Left renal cortex interstitium (tissue), 4 donors: Measurements from ENCODE around the gene ARFIP1. TPM values are rescaled to one million over a fixed set of nuclear protein-coding genes. Genes with fewer than 3 reads are reported as not detected.
A peak's percentile ranks its signal among the peaks of the same experiment; 100 is the strongest.
"Not testable (repeated sequence)": the region's sequence is repeated elsewhere in the genome, so short reads cannot be mapped to it uniquely, and the experiment has no call there.

Source experiments
- DNase-seq, 4 donors: peaks; one replicate each; pipeline ENCODE4 v3.0.0-alpha.2; 2013; ENCODE audit warnings: low read depth in 4 of 4, low spot score in 2 of 4, missing footprints in 1 of 4
- polyA plus RNA-seq, 4 donors: library from polyadenylated mRNA; unstranded; fragments of 120-200 nt; gene quantifications; one replicate each; pipeline ENCODE4 v1.2.1, GENCODE V29; 2013; ENCODE audit not compliant: insufficient read length in 4 of 4

ARFIP1 gene, protein sequence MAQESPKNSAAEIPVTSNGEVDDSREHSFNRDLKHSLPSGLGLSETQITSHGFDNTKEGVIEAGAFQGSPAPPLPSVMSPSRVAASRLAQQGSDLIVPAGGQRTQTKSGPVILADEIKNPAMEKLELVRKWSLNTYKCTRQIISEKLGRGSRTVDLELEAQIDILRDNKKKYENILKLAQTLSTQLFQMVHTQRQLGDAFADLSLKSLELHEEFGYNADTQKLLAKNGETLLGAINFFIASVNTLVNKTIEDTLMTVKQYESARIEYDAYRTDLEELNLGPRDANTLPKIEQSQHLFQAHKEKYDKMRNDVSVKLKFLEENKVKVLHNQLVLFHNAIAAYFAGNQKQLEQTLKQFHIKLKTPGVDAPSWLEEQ
- 10 to 100 TPM; 40.4 to 46.7 (median 44.8) TPM for polyA plus RNA-seq

DNA sequence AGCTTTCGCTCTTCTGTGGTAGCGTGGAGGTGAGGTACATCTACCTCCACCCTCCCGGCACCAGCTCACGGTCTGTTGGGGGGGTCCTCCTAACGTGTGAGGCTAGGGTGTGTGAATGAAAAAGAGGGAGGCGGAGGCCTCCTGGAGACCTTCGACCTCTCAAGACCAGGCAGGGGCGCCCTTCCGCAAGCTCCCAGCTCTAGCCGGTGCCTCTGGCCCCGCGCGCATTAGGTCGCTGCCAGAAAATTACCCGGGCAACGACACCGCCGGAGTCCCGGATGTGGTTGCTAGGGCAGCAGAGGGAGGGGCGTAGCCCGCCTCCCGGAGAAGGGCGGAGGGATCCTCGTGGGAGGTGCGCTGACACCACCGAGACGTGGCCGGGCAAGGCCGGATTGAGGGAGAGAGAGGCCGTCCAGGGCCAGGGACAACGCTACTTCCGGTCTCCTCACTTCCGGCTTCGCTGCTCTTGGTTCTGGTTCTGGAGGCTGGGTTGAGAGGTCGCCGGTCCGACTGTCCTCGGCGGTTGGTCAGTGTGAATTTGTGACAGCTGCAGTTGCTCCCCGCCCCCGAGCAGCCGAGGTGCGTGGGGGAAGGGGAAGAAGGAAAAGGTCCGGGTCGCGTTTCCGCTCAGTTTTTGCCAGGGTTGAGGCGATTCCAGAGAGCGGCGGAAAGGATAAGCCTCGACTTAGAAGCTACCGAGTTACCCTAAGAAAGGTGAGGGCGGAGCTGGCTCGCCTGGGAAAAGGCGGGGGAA, at the start of gene ARFIP1, which contains the start of gene TIGD4:
ARFIP1 (plus strand) TSS at position 442 of the 754 bp plus-strand sequence. CDS start 49,680 bp downstream, outside the sequence.
TIGD4 (minus strand) TSS at position 218 of the 754 bp plus-strand sequence. CDS start 8,726 bp downstream, outside the sequence.
- peak; percentile 91 to 95 (median 92) for DNase-seq

- no peak for DNase-seq
Measured at GRCh38 chr4:152731997-152732396, 47.8 kb upstream of the ARFIP1 start.

DNA sequence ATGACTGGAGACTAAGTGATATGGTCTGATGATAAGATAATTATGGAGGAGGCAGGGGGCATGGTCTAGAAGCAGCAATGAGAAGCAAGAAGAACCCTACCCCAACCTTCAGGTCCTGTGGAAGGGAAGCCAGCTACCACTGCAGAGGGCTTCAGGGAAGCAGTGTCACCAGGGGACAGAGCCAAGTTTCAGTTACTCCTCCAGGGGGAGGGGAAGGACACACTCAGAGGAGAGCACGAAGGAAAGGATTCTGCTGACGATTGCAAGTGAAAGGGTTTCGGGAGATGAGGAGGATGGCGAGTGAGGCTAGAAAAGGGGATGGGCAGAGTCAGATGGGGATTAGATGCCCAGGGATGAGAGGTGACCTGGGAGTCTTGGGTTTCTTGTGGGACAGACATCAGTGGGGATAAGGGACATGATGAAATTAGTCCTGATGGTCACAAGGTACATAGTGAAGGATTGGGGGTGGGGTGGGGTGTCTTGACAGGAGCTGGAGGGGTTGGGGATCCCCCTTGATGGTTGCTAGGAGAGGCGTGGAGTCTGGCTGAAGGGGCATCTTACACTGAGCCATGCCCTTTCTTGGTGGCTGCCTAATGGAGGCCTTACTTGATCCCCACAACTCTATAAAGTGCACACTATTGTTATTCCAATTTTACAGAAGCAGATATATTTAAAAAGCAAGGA, 45.6 kb upstream of the ARFIP1 start:
- DNase-seq = no peak

- no peak for DNase-seq
Measured at GRCh38 chr4:152734699-152735050, 45.1 kb upstream of the ARFIP1 start.

DNA sequence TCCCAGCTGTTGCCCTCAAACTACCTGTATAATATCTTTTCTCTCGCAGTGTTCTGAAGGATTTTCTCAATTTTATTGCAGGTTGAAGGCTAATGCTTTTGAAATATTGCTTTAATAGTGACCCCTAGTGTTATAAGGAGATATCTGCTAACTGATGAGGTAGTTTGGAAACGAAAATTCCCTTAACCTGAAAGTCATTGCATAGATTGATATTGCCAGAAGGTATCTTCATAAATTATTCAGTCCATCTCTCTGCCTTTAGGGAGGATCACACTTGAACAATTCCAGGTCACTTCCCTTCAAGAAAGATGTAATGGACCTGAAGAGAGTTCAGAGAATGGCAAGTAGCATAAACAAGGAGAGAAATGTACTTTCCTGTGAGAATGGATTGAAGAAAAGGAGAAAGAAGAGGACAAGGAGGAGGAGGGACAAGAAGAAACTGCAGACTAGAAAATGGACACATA, 44.3 kb upstream of the ARFIP1 start:
- DNase-seq = no peak

DNA sequence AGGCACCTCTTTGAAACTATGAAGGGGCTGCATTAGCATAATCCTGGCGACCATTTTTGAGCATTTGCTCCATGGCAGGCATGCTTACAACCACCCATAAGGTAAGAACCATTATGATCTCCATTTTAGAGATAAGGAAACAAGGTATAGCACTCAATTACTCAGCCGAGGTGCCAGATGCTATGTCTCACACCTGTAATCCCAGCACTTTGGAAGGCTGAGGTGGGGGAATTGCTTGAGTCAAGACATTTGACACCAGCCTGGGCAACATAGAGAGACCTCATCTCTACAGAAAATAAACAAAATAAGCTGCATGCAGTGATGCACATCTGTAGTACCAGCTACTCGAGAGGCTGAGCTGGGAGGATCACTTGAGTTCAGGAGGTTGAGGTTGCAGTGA, 43.8 kb upstream of the ARFIP1 start:
- no peak for DNase-seq

DNA sequence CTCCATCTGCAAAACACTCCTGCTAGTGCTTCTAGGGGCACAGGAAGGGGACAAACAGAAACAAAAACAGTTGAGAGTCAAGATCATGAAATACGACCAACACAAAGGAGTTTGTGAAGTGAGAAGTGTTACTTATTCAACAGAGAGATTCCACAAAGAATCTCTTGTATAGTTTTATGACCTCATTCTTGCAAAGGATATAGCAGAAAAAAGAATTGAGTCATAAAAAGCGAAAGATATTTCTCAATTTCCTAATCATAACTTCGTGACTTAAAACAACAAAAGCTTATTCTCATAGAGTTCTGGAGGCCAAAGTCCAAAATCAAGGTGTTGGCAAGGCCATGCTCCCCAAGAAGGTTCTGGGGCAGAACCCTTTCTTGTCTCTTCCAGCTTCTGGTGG, 40.9 kb upstream of the ARFIP1 start:
- DNase-seq = no peak

DNA sequence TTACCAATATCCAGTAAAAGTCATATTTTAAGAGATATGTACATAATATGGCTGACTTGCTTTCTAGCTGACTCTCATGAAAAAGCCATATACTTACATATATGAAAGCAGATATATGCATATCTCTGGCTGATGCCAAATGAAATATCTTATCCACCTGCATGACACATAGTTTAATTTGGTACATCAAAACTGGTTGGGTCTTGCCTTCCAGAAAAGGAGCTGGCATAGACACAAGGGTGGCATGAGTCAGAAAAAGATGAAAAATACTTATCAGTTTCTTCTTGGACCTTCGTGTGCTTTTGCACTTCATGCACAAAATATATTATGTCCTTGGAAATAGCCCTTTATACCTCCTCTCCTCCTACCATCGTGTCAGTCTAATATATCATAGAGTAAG, 32.3 kb upstream of the ARFIP1 start:
- DNase-seq = no peak

- no peak for DNase-seq
Measured at GRCh38 chr4:152748619-152749018, 31.1 kb upstream of the ARFIP1 start.

DNA sequence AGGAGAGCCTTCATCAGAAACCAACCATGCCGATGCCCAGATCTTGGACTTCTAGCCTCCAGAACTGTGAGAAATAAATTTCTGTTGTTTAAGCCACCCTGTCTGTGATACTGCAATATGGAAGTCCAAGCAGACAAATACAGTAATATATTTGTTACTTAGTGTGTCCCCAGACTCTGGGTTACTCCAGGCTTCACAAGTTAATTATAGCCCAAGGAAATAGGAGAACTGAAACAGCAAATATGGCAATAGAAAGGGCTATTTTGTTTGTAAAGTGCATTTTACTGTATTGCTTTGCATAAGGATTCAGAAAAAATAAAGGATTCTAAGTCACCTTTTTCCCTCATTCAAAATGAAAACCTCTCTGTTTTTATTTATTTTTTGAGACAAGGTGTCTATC, 16.0 kb upstream of the ARFIP1 start:
- DNase-seq = no peak

GRCh38 chr4:152765069-152765737, 14.6 kb upstream of the ARFIP1 start:
- not testable (repeated sequence) for DNase-seq

DNA sequence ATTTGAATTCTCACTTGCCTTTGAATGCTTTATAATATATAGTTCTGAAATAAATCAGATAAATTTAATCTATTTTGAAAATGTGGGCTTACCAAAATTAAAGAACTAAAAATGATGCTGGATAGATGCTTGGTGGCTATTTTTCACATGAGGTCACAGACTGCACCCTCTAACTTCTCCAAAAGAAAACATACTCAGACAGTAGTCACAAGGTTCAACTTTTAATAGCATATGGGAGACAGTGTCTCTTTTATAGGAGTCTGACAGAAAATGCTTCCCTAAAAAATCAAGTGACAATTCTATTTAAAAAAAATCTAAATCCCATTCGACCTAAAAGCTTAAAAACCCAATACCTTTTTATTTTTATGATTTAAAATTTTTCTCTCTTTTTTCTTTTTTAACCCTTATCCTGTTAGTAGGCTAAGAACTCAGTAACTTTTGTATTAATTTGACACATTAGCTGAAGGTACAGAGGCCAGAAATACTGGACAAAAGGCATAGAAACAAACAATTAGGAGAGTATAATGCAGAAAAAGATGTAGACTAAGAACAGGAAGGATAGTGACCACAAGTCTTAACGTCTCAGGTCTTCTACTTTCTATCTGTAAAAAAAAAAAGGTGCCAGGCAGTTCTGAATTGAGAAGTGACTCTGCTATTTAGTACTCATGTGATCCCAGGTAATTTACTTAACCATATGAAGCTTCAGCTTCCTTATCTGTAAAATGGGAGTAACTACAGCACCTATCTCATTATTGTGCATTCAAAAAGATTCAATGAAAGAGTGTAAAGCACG, 7.8 kb upstream of the ARFIP1 start:
- DNase-seq = no peak

DNA sequence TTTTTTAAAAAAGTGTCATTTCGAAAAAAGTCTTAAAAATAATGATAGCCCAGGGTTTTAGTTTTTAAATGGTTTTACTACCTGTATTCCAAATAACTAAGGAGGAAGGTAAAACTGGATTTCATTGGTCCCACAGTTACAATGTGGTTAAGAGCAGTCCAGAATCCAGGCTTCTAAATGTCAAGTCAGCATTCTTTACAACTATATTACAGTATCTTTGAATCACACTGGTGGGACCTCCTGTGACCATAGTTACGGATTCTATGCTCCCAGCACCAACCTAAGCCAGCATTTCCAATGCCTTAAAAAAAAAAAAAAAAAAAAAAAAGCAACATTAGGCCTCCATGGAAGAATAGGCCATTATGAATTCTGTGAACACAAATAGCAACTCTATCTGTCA, 6.4 kb upstream of the ARFIP1 start:
- DNase-seq = no peak

DNA sequence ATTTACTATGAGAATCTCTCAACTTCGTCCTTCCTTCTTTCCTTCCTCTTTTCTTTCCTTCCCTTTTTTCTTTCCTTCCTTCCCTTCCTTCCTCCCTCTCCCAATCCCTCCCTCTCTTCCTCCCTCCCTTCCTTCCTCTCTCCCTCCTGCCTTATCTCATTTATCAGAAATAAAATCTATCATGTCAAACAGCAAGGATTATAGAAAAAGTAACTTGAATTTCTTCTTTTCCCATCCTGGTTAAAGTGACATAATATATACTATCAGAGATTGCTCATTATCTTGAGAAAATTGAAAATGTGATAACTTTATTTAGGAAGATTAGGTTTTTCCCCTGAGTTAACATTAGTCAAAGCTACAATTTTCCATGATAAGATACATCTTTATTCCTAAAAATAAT, 5.8 kb upstream of the ARFIP1 start:
- DNase-seq = no peak

DNA sequence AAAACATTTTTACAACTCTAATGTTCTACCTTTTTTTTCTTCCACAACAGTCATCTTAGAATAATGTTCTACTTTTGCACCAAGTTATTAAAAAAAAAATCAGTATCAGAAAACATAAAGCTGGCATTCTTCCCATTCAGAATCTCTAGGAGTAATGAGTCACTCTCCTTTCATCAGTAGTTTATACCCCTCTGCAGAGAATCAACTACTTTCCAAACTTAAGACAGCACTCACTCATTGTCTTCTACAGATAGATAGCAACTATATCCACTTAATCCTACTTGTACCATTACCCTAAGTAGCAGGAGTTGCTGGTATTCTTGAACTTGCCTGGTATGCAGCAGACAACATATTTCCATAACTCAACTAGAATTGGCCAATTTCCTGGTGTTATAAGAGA, 3.4 kb upstream of the ARFIP1 start:
- no peak for DNase-seq

DNA sequence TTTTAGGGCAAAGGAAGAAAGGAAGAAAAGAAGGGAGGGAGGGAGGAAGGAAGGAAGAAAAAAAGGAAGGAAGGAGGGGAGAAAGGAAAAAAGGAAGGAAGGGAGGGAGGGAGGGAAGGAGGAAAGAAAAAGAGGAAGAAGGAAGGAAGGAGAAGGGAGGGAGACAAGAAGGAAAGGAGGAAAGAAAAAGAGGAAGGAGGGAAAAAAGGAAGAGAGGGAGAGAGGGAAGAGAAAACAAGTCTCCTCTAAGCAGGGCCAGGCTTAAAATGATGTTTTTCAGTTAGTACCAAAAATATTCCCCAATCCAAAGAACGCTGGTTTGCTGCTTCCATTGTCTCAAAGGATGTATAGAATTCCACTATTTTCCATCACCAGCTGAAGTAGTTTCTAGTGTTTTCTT, 2.3 kb upstream of the ARFIP1 start:
- no peak for DNase-seq

- DNase-seq = peak; percentile 15 to 44 (median 23)
Measured at GRCh38 chr4:152778656-152779512, 870 bp upstream of the ARFIP1 start.

GRCh38 chr4:152780267-152780778, 569 bp downstream of the ARFIP1 start:
- DNase-seq = peak in 3 of 4 donors; percentile 15 to 58 (median 36)
